ENCODE results near the gene FADS6. TPM values are rescaled to one million over a fixed set of nuclear protein-coding genes. Genes with fewer than 3 reads are reported as not detected.

The FADS6 gene
- total and polyA plus RNA-seq, 10 of the 15 experiments (the other 5 are each of a cell fraction or from before 2014, with no cell fraction given) = not detected

DNA sequence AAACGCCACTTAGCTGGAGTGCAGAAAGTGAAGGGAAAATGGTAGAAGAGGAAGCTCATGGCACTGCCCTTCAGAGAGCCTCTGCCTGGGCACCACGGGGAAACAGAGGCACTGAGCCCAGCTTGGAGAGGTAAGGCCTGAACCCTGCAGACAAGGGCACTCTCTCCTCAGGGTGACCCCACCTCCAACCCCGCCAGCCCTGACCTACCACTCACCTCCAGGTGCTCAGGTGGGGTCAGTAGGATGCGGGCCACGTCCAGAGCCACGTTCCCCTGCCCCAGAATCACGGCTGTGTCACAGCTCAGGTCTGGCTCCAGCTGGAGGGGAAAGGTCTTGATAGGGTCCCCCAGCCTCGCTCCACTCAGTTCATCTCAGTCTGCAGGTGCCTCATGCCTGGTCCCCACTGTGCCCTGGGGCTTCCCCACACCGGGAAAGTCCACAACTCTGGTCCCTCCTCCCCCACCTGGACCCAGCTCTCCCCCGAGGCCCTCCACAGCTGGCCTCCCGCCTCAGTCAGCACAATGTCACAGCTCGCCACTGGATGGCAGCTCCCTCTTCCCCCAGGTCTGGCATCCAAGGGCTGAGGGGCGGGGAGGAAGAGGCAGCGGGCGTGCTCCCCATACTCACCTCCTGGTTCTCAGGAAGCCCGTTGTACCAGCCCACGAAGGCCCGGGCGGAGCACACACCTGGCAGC, 27.8 kb downstream of the FADS6 start:
- ATAC-seq (peak; percentile 47), DNase-seq (ENCODE audit: low read depth, low spot score) (no peak), FAIRE-seq (no peak)
- Histone ChIP-seq H3K36me3 (ENCODE audit: control insufficient read depth in 2 of 2, insufficient read depth in 2 of 2, low read length in 1 of 2) (no peaks in the 10 kb centered on the region; a peak in 3 of 4 replicates), H3K9me3 (replicated peaks; ENCODE audit: control insufficient read depth, insufficient read depth, low read length) (no peaks in the 10 kb centered on the region), H3K4me3 (no peak overlapping the region), H4K20me1 (ENCODE audit: control insufficient read depth, insufficient read depth) (no peaks in the 10 kb centered on the region), H2AFZ (ENCODE audit: control insufficient read depth, low read depth, low read length) (no peak overlapping the region), H3K4me2 (ENCODE audit: control insufficient read depth, insufficient read depth) (no peak overlapping the region), H3K27ac (ENCODE audit: control insufficient read depth, insufficient read depth) (no peak overlapping the region), H3K27me3 (replicated peaks in 1 of 2; ENCODE audit: control insufficient read depth in 2 of 2, insufficient read depth in 2 of 2, low read length in 1 of 2) (peaks cover 0 to 2% of the 10 kb centered on the region in 2 experiments; a peak in 2 of 4 replicates), H3K79me2 (ENCODE audit: control insufficient read depth, insufficient read depth, low read length) (no peaks in the 10 kb centered on the region), H3K9ac (ENCODE audit: control insufficient read depth, insufficient read depth, low read length) (no peak overlapping the region), H3K4me1 (ENCODE audit: control insufficient read depth, insufficient read depth, low read length) (peaks cover 4% of the 10 kb centered on the region; the same call in 1 of the 2 replicates)
- ChIA-PET RAD21 (ENCODE audit: unreplicated experiment) (interaction anchor here (0.7 to 4.9 kb wide), 12 partner anchors 9 to 340 kb away, joined by 3 to 21 read pairs (median 4); partner anchors contain the start of gene NUP85), CTCF (interaction anchor here (0.6 to 10.2 kb wide), 23 partner anchors 8 to 299 kb away, joined by 3 to 98 read pairs (median 4); partner anchors contain the start of genes FDXR and RAB37), SMC1A (ENCODE audit: uncharacterized antibody, unreplicated experiment) (interaction anchor here (0.6 to 1.9 kb wide), 7 partner anchors 8 to 121 kb away, joined by 3 to 13 read pairs (median 4); partner anchors contain the start of gene FDXR), POLR2A (interaction anchor here (0.6 to 1.7 kb wide), 6 partner anchors 87 to 214 kb away, joined by 3 to 5 read pairs (median 4); partner anchors contain the start of gene NAT9)
- 53% methylated on average over 19 of the region's 19 CpGs for WGBS (ENCODE audit: insufficient coverage, insufficient replicate concordance, low lambda C conversion rate, missing lambda C conversion rate)
- intact Hi-C loops (cut with micrococcal nuclease; ENCODE audit: unreplicated experiment) (loop anchor here (1.0 to 2.0 kb wide), 2 partner anchors 74 to 209 kb away; no protein-coding TSS in a partner anchor), in situ Hi-C loops (cut with MboI) (loop anchor here (5.0 kb wide), 1 partner anchor 123 kb away; no protein-coding TSS in a partner anchor)
- no TSS peak for BruUV-seq (replicated peaks)
- TF ChIP-seq ETV6 (conservative IDR thresholded peaks at IDR 0.05 in 1 of 2, IDR thresholded peaks at IDR 0.05 in 1 of 2; ENCODE audit: borderline replicate concordance in 1 of 2, low read depth in 1 of 2) = no peak
- TF ChIP-seq, protein P1, sequence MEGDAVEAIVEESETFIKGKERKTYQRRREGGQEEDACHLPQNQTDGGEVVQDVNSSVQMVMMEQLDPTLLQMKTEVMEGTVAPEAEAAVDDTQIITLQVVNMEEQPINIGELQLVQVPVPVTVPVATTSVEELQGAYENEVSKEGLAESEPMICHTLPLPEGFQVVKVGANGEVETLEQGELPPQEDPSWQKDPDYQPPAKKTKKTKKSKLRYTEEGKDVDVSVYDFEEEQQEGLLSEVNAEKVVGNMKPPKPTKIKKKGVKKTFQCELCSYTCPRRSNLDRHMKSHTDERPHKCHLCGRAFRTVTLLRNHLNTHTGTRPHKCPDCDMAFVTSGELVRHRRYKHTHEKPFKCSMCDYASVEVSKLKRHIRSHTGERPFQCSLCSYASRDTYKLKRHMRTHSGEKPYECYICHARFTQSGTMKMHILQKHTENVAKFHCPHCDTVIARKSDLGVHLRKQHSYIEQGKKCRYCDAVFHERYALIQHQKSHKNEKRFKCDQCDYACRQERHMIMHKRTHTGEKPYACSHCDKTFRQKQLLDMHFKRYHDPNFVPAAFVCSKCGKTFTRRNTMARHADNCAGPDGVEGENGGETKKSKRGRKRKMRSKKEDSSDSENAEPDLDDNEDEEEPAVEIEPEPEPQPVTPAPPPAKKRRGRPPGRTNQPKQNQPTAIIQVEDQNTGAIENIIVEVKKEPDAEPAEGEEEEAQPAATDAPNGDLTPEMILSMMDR (IDR thresholded peaks at IDR 0.05 in 2 of 3, conservative IDR thresholded peaks at IDR 0.05 in 1 of 3; ENCODE audit: control insufficient read depth in 2 of 3, extremely low read depth in 1 of 3, insufficient read depth in 1 of 3, low read depth in 3 of 3, low read length in 3 of 3) = peak in 1 of 3 experiments; percentile 14; a peak in 1 of 6 replicates

Data from GM12878 (cell line).